ENCODE results near the gene LLGL1. TPM values are rescaled to one million over a fixed set of nuclear protein-coding genes. Genes with fewer than 3 reads are reported as not detected.

LLGL1 gene
- total RNA-seq, 1 donor, result 34.5 TPM

DNA sequence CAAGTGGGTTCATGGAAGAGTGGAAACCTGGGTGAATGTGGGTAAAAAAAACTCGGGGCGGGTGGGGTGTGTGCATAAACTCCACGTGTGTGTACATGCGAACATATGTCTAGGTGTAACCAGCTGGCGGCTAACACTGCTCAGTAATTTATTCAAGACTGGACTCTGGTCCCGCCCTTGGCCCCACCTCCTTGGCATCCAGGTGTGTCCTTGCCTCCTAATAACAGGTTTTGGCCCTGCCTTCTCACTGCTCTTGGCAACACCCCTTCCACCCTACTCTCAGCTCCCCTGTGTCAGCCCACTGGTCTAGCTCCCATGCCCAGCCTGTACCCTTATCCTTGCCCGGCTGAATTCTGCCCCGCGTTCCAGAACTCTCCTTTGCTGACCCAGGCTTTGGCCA is 24.8 kb downstream of the LLGL1 start:
- no peak for DNase-seq (ENCODE audit: low read depth in 2 of 3, low spot score in 2 of 3)

DNA sequence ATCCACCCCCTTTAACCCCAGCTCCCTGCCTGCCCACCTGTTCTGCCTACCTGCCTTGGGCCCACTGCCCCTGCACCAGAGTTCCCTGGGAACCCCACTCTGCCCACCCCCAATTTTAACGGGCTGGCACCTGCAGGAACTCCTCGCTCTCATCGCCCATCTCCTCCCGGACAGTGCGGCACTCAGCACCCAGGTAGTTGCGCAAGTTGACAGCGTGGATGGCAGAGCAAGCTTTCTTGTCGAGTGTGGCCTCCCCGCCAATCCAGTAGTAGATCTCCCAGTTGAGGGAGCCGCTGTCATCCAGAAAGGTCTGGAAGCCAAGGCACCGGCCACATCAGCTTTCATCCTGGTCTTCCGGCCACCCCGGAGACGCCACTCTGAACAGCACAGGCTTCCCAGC is 25.3 kb downstream of the LLGL1 start:
- DNase-seq (ENCODE audit: low read depth in 2 of 3, low spot score in 2 of 3), result no peak

DNA sequence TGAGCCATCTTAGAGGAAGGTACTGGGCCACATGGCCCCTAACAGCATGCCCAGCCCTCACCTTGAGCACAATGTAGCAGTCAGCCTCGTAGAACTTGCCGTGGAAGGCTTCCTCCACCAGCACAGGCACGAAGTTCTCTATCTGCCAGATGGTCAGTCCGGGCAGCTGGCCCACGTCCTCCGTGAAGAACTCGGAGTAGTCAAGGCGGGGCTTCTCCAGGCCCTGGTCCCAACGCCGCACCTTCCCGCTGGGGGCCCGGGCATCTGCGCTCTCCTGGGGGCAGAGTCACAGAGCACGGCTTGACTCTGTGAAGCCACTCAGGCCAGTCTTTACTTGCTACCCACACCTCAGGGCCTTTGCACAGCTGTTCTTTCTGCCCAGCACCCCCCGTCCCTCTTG is 25.8 kb downstream of the LLGL1 start:
- no peak for DNase-seq (ENCODE audit: low read depth in 2 of 3, low spot score in 2 of 3)

DNA sequence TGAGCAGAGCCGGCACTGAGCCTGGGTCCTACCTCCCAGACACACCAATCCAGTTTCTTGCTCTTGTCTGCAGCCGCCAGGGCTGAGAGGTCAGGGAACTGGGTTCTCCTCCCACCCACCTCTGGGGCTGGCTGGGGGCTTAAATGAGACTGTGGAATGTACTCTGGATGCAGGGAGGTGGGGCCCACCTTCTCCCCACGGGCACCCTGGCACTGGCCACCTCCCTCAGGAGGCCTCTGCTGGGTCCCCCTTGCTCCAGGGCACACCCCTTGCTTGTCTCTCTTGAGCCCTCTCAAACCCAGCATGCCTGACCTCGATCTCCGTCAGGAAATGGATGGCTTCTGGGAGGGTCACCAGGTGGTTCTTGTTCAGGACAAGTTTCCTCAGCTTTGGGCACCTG is 26.7 kb downstream of the LLGL1 start:
- DNase-seq (ENCODE audit: low read depth in 2 of 3, low spot score in 2 of 3), result no peak

DNA sequence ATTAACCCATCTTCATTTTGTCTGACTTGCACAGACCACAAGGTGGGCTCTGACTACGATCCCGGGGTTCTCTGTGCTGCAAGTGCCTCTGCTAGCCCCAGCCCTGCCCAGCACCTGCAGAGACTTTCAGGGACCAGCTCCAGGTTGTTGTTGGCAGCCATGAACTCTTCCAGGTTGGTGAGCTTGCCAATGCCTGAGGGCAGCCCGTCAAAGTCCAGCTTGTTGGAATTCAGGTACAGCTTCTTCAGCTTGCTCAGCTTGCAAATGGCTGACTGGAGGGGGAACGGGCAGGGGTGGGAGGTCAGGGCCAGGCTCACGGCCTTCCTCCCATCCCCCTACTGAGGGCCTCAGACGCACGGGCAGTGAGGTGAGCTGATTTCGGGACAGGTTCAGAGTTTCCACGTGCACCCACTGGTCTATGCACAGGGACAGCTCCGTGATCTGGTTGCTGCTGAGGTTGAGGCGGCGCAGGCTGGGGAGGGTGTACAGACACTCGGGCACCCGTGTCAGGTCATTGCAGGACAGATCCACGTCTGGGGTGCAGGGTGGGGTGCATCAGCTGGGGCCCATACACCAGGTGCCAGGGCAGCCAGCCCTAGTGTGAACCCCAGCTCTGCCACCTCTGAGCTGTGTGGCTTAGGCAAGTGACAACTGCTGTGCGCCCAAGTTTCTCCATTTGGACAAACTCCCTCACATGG is 27.9 kb downstream of the LLGL1 start:
- no peak for DNase-seq (ENCODE audit: low read depth in 2 of 3, low spot score in 2 of 3)

DNA sequence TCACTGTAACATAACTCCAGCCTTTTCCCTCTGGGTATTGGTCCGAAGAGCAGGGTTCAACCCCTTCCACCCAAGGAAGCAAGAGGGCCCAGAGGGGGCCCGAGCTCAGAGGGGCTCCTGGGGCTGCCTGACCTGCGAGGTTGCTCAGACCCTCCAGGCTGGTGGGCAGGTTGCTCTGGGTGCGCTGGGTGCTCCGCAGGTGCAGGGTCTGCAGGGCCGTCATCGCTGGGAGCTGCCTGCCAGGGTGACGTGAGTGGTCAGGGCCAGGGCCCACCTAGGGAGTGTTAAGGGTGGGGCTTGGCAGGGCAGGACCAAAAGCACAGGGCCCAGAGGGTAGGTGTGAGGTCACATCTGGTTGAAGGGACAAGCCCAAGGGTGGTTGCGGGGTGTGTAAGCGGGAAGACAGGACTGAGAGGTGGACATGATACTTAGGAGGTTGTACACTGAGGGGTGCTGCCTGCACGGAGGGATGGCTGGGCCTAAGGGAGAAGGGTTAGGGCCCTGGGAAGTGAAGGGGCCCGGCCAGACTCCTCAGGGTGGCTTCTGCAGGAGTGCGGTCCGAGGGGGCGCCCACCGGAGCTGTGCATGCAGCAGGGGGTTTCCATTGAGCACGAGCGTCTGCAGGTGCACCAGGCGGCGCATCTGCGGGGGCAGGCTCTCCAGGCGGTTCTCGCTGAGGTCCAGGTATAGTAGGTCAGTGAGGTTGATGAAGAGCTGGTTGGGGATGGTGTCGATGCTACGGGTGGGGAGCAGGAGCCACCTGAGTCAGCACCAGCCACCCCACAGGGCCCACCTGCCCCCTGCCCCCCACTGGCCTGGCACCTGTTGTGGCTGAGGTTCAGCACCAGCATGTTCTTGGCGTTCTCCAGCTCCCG is 28.7 kb downstream of the LLGL1 start:
- DNase-seq (ENCODE audit: low read depth in 2 of 3, low spot score in 2 of 3), result no peak

DNA sequence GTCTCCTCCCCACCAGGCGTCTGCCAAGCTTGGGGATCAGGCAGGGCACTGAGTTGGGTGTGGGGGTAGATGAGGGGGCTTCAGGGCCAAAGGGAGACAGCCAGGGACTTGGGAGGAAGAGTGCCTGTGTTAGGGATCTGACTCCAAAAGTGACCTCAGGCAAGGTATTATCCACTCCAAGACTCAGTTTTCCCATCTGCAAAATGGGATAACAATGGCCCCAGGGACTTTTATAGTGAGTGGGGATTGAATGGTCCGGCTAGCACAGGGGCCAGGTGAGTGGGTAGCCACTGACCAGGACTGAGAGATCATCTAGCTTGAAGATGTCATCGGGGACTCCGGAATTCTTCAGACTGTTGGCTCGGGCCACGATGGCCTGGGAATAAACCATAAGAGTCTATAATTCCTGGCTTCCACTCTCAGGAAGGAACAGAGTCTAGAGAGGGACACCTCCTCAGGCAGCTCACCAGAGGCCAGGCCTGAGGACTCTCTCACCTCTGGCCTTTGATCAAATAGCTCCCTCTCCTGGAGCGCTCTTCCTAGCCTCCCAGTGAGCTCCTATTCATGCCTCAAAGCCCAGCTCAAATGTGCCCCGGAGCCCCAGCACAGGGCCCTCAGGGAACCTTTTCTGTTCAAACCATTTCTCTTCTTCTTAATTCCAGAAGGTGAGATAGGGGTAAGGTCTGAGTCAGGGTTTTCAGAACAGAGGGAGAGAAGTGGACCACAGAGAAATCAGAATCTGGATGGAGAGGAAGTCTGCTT is 29.6 kb downstream of the LLGL1 start:
- DNase-seq (ENCODE audit: low read depth in 2 of 3, low spot score in 2 of 3), result no peak

DNA sequence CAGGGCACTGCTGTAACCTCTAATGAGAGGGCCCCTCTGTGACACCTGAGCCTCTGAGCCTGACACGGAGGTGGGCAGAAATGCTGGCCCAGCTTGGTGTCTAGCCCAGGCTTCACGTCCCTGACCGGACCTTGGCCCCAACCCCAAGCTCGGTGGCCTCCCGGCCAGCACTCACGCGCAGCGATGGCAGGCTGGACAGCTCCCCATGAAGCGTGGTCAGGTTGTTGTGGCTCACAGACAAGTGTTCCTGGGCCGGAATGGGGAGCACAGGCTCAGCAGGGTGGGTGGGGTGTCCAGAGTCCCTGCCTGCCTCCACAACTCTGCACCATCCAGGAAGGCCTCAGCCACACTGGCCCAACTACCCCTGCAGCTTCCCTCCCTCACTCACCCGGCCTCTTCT is 30.9 kb downstream of the LLGL1 start:
- no peak for DNase-seq (ENCODE audit: low read depth in 2 of 3, low spot score in 2 of 3)

DNA sequence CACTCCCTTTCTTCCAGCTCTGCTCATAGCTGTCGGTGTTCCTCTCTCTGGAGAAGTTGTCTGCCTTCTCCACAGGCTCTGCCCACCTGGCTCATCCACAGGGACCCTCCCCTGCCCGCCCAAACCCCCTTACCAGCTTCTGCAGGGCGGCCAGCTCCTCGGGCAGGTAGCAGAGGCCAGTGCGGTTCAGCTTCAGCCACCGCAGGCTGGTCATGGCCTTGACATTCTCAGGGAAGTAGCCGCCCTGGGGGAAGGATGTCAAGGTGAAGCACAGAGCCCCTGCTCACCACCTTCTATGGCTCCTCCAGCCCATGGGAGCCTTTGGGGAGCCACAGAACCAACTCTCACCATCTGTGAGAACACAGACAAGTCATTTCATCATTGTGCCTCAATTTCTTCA is 31.3 kb downstream of the LLGL1 start:
- DNase-seq (ENCODE audit: low read depth in 2 of 3, low spot score in 2 of 3), result no peak

DNA sequence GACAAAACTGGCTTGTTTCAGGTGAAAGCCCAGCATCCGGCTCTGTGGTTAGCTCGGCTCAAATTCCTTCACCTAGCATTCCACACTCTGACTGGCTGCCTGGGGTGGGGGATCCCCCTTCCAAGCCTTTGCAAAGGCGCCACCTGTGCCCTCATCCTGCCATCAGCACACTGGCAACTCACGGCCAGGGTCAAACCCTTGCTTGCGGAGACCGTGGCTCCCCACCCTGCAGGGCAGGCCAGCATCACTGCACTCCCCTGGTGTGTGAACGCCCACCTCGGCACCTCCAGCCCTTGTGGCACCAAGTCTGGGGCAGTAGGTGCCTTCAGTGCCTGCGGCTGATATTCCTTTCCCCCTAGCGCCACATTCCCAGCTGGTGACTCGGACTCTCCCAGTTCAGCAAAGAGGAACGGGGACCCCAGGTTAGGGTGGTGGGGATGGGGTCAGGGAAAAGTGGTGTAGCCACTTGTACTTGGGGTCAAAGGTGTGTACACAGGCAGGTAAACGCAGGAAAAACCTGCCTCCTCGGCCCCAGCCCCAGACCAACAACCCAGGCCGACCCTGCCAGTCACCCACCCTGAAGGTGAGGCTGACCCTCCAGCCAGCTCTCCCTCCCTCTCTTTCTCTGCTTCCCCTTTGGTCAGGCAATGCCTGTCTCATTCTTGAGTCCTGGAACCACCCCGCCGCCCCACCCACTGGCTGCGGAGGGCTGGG is 32.0 kb downstream of the LLGL1 start:
- no peak for DNase-seq (ENCODE audit: low read depth in 2 of 3, low spot score in 2 of 3)

DNA sequence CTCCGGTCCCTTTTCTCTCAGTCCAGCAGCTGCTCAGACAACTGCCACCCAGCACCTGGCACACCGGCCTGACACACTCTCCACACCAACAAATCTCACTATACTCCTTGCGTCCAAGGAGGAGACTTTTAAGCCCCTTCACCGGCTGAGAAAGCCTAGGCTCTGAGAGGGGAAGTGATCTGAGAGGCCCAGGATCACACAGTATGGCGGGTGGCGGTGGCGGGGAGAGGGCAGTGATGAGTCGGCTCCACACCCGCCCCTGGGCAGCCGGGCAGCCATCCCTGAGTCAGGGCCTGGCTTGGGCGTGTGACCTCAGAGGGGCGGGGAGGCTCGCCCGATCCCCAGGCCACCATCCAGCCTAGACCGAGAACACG is 32.5 kb downstream of the LLGL1 start:
- DNase-seq (ENCODE audit: low read depth in 2 of 3, low spot score in 2 of 3), result peak in 2 of 3 donors; percentile 61 to 62

DNA sequence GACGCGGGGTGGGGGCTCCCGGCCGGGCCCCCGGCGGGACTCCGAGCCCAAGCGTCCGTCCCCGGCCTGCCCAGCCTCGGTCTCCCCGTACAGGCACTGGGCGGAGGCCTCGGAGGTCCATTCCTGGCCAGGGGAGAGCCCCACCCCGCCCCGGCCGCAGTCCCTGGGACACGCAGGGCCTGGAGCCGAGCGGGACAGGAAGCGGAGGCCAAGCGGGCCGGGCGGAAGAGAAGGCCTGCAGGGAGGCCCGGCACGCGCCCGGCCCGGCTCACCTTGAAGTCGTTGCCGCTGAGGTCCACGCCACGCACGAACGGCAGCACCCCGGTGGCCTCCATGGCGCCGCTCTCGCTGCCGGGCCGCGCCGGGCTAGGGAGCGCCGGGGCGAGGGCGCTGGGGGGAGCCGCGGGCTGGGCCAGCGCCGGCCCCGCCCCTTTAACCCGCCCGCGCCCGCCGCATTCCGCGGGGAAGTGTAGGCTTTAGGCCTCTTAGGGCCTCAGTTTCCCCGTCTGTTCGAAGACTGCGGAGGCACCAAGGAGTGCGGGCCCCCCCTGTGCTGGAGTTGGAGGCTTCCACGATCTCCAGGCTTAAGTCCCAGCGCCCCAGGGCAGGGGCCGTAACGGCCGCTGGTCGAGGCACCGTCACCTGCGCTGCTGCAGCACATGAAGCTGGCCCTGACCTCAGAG is 33.1 kb downstream of the LLGL1 start, which contains the start of gene FLII:
Gene FLII (minus strand): TSS at position 383 of the 683 bp plus-strand sequence. CDS start 48 bp downstream, at position 335.
- DNase-seq (ENCODE audit: low read depth in 2 of 3, low spot score in 2 of 3), result peak; percentile 31 to 33 (median 33)

DNA sequence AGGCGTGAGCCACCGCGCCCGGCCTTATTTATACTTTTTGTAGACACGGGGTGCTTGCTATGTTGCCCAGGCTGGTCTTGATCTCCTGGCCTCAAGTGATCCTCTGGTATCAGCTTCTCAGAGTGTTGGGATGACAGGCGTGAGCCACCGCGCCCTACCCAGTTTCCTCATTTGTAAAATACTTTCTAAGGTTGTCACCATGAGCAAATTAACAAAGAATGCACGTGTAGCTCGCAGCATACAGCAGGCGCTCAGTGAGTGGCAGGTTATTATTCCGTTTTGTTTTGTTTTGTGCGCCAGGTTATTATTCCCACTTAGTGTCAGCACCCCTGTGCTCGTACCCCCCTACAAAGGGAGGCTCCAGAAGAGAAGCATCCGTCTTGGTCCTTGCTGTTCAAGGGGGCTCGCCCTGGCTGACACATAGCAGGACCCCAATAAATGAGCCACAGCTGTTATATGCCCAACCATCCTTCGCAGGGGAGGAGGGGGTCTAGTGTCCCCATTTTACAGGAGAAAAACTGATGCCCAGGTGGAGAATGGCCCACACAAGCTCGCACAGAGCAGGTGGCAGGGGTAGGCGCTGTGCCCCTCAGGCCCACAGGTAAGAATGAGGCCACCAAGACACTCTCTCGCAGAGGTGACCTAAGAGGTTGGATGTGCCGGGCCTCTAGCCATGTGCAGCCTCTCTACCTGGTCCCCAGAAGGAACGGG is 34.3 kb downstream of the LLGL1 start:
- no peak for DNase-seq (ENCODE audit: low read depth in 2 of 3, low spot score in 2 of 3)

DNA sequence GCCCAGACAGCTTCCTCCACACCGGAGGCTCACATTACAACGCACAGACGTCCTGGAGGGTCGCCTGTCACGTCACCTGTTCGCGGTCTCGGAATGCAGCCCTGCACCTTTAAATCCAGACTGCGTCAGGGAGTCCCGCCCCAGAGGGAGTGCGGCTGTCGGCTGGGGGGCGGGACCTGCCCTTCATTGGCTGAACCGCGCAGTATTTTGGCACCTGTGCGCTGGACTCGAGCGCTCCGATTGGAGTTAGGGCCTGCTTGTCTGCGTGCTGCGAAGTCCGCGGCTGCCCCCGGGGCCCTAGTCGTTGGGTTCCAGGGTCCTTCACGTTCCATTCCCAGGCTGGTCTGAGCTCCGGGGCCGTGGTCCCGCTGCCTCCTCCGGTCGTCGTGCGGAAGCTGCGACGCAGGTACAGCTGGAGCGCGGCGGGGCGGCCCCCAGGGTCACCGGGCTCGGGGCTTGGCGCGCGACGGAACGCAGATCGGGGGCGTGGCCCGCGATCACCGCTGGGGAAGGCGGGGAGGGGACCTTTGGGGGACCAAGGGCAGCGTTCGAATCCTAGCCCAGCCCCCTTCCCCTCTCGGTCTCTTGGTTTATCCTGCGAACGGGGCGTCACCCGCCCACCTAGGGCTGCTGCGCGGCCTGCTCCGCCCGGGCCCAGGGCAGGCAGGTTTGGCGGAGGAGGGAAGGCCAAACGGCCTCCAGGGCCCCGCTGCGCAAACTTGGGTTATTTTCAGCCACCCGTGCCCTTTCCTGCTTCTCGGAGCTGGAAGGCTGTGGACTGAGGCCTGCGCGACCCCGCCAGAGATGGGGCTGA is 35.1 kb downstream of the LLGL1 start, which contains the start of gene MIEF2:
Gene MIEF2 (plus strand): TSS at position 331 of the 814 bp plus-strand sequence. CDS start 2,059 bp downstream, outside the sequence.
- DNase-seq (ENCODE audit: low read depth in 2 of 3, low spot score in 2 of 3), result peak; percentile 76 to 95 (median 91)

DNA sequence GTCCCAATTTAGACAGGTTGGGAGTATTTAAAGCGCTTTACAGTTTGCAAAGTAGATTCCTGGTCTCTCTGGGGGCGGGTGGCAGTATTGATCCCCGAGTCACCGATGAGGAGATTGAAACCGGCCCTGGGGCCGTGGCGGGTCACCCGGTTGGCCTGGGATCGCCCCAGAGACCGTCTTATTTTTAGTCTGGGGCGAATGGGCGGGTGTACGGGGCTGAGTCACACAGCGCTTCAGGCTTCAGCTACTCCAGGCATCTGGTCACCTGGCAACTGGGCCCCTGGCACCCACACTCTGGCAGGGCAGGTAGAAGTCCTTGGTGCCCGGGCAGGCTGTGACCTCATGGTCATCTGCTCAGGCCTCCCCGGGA is 35.7 kb downstream of the LLGL1 start:
- DNase-seq (ENCODE audit: low read depth in 2 of 3, low spot score in 2 of 3), result peak in 2 of 3 donors; percentile 16 to 24

DNA sequence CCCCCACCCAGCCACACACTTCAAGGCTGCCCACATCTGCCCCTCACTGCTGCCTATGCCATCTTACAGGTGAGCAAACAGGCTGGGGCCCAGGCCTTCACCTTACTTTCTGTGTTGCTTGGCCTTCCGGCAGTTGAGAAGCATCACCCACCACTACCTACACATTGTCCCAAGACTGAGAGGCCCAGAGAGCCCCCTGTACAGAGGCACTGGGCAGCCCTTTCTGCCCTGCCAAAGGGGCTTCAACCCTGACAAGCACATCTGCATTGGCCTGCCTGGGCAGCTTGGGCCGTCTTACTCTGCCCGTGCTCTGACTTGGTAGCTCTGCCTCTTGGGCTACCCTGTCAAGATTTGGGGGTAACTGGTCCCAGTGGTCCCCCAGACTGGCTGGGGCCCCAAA is 36.2 kb downstream of the LLGL1 start:
- DNase-seq (ENCODE audit: low read depth in 2 of 3, low spot score in 2 of 3), result no peak

DNA sequence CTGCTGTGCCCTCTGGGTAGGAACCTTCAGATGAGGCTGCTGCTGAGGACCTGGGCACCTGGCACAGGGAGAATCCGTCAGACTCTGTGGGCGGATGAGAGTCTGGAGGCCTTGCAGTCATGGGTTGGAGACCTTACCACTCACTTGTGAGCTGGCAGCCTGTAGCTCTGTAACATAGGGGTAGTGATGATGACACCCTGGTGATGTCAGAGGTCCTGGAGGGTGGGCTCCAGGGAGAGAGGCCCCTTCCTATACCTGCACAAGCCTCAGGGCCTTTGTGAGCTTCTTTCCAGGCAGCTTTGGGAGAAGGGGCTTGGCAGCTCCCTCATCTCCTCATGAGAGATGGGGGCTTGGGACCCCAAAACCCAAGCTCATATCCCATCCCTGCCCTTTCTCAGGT is 36.7 kb downstream of the LLGL1 start:
- DNase-seq (ENCODE audit: low read depth in 2 of 3, low spot score in 2 of 3), result no peak

DNA sequence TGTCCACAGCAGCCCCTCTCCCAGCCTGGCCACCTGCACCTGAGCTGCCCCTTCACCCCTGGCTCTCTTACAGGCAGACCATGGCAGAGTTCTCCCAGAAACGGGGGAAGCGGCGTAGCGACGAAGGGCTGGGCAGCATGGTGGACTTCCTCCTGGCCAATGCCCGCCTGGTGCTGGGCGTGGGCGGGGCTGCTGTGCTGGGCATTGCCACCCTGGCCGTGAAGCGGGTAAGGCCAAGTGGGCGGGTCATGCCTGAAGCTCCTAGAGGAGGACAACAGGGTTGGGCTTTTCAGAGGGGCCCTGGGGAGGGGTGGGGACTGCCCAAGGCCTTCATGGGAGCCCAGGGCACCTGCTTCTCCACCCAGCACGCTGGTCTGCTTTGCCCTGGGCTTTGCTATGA is 37.2 kb downstream of the LLGL1 start:
- no peak for DNase-seq (ENCODE audit: low read depth in 2 of 3, low spot score in 2 of 3)

Measured in hematopoietic multipotent progenitor cell (in vitro differentiated cells).